Suprapubic skin (tissue), 4 donors: Measurements from ENCODE around the gene CMA1. TPM values are rescaled to one million over a fixed set of nuclear protein-coding genes. Genes with fewer than 3 reads are reported as not detected.
"Not testable (repeated sequence)": the region's sequence is repeated elsewhere in the genome, so short reads cannot be mapped to it uniquely, and the experiment has no call there.

ENCODE experiments used
- DNase-seq, 2 donors: peaks; one replicate each; pipeline ENCODE4 v3.0.0-alpha.2; 2019; ENCODE audit warnings: low spot score in 2 of 2
- H3K27ac ChIP-seq: fragments of 200-600 bp; sonication (generic); one replicate; pipeline ENCODE4 v1.5.1; 2019
- H3K27me3 ChIP-seq: fragments of 200-600 bp; sonication (generic); one replicate; pipeline ENCODE4 v1.5.1; 2019
- H3K36me3 ChIP-seq: fragments of 200-600 bp; sonication (generic); one replicate; pipeline ENCODE4 v1.5.1; 2019
- H3K4me1 ChIP-seq: fragments of 200-600 bp; sonication (generic); one replicate; pipeline ENCODE4 v1.5.1; 2019
- H3K4me3 ChIP-seq: fragments of 200-600 bp; sonication (generic); one replicate; pipeline ENCODE4 v1.5.1; 2019; ENCODE audit warnings: mild to moderate bottlenecking
- H3K9me3 ChIP-seq: fragments of 200-600 bp; sonication (generic); one replicate; pipeline ENCODE4 v1.5.1; 2019
- CTCF ChIP-seq, 2 donors: fragments of 200-600 bp in 1 of 2; fragments of 450-650 bp in 1 of 2; sonication (generic) in 1 of 2; IDR thresholded peaks; one replicate each; pipeline ENCODE4 v1.5.1; 2016 to 2019; ENCODE audit warnings: antibody characterized with exemption in 2 of 2, mild to moderate bottlenecking in 1 of 2, moderate library complexity in 1 of 2
- EP300 ChIP-seq: sonication (generic); formaldehyde crosslinking; IDR thresholded peaks from one replicate; pipeline ENCODE4 v1.6.1; 2017; ENCODE audit warnings: antibody characterized with exemption
- POLR2A ChIP-seq, 2 donors: fragments of 450-650 bp; IDR thresholded peaks; one replicate each; pipeline ENCODE4 v1.6.1; 2017; ENCODE audit warnings: antibody characterized with exemption in 2 of 2, mild to moderate bottlenecking in 2 of 2, moderate library complexity in 2 of 2
- POLR2AphosphoS5 ChIP-seq, 3 donors: sonication (generic); formaldehyde crosslinking; IDR thresholded peaks; one replicate each; pipeline ENCODE4 v1.6.1; 2017; ENCODE audit warnings: antibody characterized with exemption in 3 of 3
- WGBS: methylation state at CpG from one replicate; pipeline ENCODE4 v1.1.5; 2018; 5-methylcytosine and 5-hydroxymethylcytosine counted together
- total RNA-seq, 4 donors: library from RNA; depleted of rRNA; stranded (reverse); fragments of >200 nt; gene quantifications; one replicate each; pipeline ENCODE4 v1.1.0, GENCODE V29; 2016

CMA1 gene
- not detected for total RNA-seq

GRCh38 chr14:24508155-24508840, at the start of gene CMA1:
Gene CMA1 (minus strand): TSS chr14:24508265. CDS start chr14:24508235, 30 bp downstream.
- 55% methylated on average over 3 of the region's 3 CpGs for WGBS
- Histone ChIP-seq H3K27ac (no peak within 1 kb of the TSS), H3K36me3 (no peaks in the 10 kb centered on the region), H3K9me3 (no peaks in the 10 kb centered on the region), H3K27me3 (no peaks in the 10 kb centered on the region), H3K4me1 (no peaks in the 10 kb centered on the region), H3K4me3 (no peak within 1 kb of the TSS)
- DNase-seq, result no peak
- no peak for TF ChIP-seq POLR2A (IDR thresholded peaks at IDR 0.05)
- TF ChIP-seq POLR2AphosphoS5 (IDR thresholded peaks at IDR 0.05), result no peak
- TF ChIP-seq EP300, result no peak
- no peak for TF ChIP-seq CTCF (IDR thresholded peaks at IDR 0.05)

- 53% methylated on average over 4 of the region's 4 CpGs for WGBS
- Histone ChIP-seq H3K27ac (no peak overlapping the region), H3K36me3 (no peaks in the 10 kb centered on the region), H3K9me3 (no peaks in the 10 kb centered on the region), H3K27me3 (no peaks in the 10 kb centered on the region), H3K4me3 (no peak overlapping the region), H3K4me1 (no peaks in the 10 kb centered on the region)
- DNase-seq, result no peak
- TF ChIP-seq EP300 (no peak), POLR2A (IDR thresholded peaks at IDR 0.05) (no peak), CTCF (IDR thresholded peaks at IDR 0.05) (no peak), POLR2AphosphoS5 (IDR thresholded peaks at IDR 0.05) (no peak)
Measured at GRCh38 chr14:24556756-24557155, 48.7 kb upstream of the CMA1 start.

GRCh38 chr14:24549064-24549463, 41.0 kb upstream of the CMA1 start:
- H3K36me3 ChIP-seq, DNase-seq, H3K27me3 ChIP-seq, H3K4me3 ChIP-seq, H3K4me1 ChIP-seq, H3K27ac ChIP-seq, H3K9me3 ChIP-seq: not testable (repeated sequence)
- WGBS, result 45% methylated on average over 1 of the region's 1 CpG

- H3K4me1 ChIP-seq, result no peaks in the 10 kb centered on the region
- H3K27me3 ChIP-seq, result no peaks in the 10 kb centered on the region
- TF ChIP-seq CTCF (IDR thresholded peaks at IDR 0.05), result no peak
- H3K36me3 ChIP-seq, result no peaks in the 10 kb centered on the region
- WGBS, result 86% methylated on average over 2 of the region's 2 CpGs
- no peak overlapping the region for H3K4me3 ChIP-seq
- DNase-seq, result no peak
- H3K9me3 ChIP-seq, result peaks cover 7% of the 10 kb centered on the region
- H3K27ac ChIP-seq, result no peak overlapping the region
Measured at GRCh38 chr14:24542346-24542936, 34.4 kb upstream of the CMA1 start.

GRCh38 chr14:24535737-24536136, 27.7 kb upstream of the CMA1 start:
- no peaks in the 10 kb centered on the region for H3K27me3 ChIP-seq
- H3K4me1 ChIP-seq, result no peaks in the 10 kb centered on the region
- H3K9me3 ChIP-seq, result no peaks in the 10 kb centered on the region
- no peak overlapping the region for H3K27ac ChIP-seq
- no peaks in the 10 kb centered on the region for H3K36me3 ChIP-seq
- TF ChIP-seq EP300 (no peak), POLR2AphosphoS5 (IDR thresholded peaks at IDR 0.05) (no peak), POLR2A (IDR thresholded peaks at IDR 0.05) (no peak), CTCF (IDR thresholded peaks at IDR 0.05) (no peak)
- no peak for DNase-seq
- WGBS, result 74% methylated on average over 1 of the region's 1 CpG
- H3K4me3 ChIP-seq, result no peak overlapping the region

GRCh38 chr14:24534286-24534685, 26.2 kb upstream of the CMA1 start:
- Histone ChIP-seq H3K9me3 (no peaks in the 10 kb centered on the region), H3K27me3 (no peaks in the 10 kb centered on the region), H3K27ac (no peak overlapping the region), H3K4me3 (no peak overlapping the region), H3K4me1 (no peaks in the 10 kb centered on the region), H3K36me3 (no peaks in the 10 kb centered on the region)
- DNase-seq, result no peak
- 69% methylated on average over 3 of the region's 3 CpGs for WGBS
- TF ChIP-seq POLR2AphosphoS5 (IDR thresholded peaks at IDR 0.05) (no peak), CTCF (IDR thresholded peaks at IDR 0.05) (no peak), EP300 (no peak), POLR2A (IDR thresholded peaks at IDR 0.05) (no peak)

GRCh38 chr14:24525877-24526620, 18.0 kb upstream of the CMA1 start:
- not testable (repeated sequence) for H3K4me3 ChIP-seq, H3K36me3 ChIP-seq, H3K4me1 ChIP-seq, H3K27me3 ChIP-seq, H3K9me3 ChIP-seq, DNase-seq, H3K27ac ChIP-seq
- WGBS, result 82% methylated on average over 13 of the region's 15 CpGs
